ENCODE measurements around the gene CDYL. TPM values are rescaled to one million over a fixed set of nuclear protein-coding genes. Genes with fewer than 3 reads are reported as not detected.
"Not testable (repeated sequence)": the region's sequence is repeated elsewhere in the genome, so short reads cannot be mapped to it uniquely, and the experiment has no call there.

The CDYL gene
- total RNA-seq, 3 donors from 2014 or later (not counting 1 experiment from before 2014, with no cell fraction given), result 81.3 to 101 (median 83.8) TPM

GRCh38 chr6:4849226-4850022, 73.2 kb downstream of the CDYL start:
- Histone ChIP-seq H3K9me3 (ENCODE audit: control insufficient read depth, insufficient read depth, low read length) (no peaks in the 10 kb centered on the region), H3K4me1 (ENCODE audit: control insufficient read depth, insufficient read depth, low read length) (peaks cover 7% of the 10 kb centered on the region), H3K36me3 (ENCODE audit: control insufficient read depth, insufficient read depth, low read length) (no peaks in the 10 kb centered on the region), H3K4me3 (ENCODE audit: low read length) (no peak overlapping the region), H3K27me3 (ENCODE audit: control insufficient read depth, insufficient read depth, low read length) (no peaks in the 10 kb centered on the region), H3K27ac (ENCODE audit: low read length) (no peak overlapping the region)
- TF ChIP-seq CTCF (IDR thresholded peaks at IDR 0.05), result no peak
- whole genome bisulfite sequencing (ENCODE audit: insufficient coverage), result 43% methylated on average over 4 of the region's 4 CpGs
- peak overlapping the region; percentile 19 for H3K4me3 Mint-ChIP-seq
- H3K27ac Mint-ChIP-seq, result peak overlapping the region; percentile 36 to 79
- no peak for DNase-seq
- peak; percentile 36 to 61 (median 53) for ATAC-seq
- H3K4me1 Mint-ChIP-seq, result peaks cover 77 to 80% of the 10 kb centered on the region in 2 donors
- H3K9me3 Mint-ChIP-seq, result no peaks in the 10 kb centered on the region
- intact Hi-C loops (cut with micrococcal nuclease), result no loop called here
- H3K27me3 Mint-ChIP-seq (ENCODE audit: low read depth in 2 of 2), result no peaks in the 10 kb centered on the region
- H3K36me3 Mint-ChIP-seq, result no peaks in the 10 kb centered on the region

DNA sequence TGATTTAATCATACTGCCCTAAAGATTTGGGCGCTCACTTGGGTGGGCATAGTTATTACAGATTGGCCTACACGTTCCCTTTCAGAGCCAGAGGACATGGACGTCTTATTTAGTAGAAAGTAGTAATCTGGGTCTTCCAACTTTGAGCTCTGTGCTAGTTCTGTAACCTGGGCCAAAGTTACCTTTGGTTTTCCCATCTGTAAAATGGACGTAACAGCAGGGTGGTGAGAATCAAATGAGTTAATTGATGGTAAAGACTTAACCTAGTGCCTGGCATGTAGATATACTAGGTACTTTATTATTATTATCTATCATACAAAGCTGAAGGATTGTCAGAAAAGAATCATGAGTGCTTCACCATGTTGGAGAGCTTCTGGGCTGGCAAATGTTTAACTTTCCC, 74.8 kb downstream of the CDYL start:
- no peak for TF ChIP-seq CTCF (IDR thresholded peaks at IDR 0.05)
- Mint-ChIP-seq H3K36me3 (no peaks in the 10 kb centered on the region), H3K27me3 (ENCODE audit: low read depth in 2 of 2) (no peaks in the 10 kb centered on the region), H3K4me3 (no peak overlapping the region), H3K27ac (peak overlapping the region in 1 of 2 donors; percentile 33), H3K4me1 (peaks cover 88% of the 10 kb centered on the region in 2 donors), H3K9me3 (no peaks in the 10 kb centered on the region)
- Histone ChIP-seq H3K4me1 (ENCODE audit: control insufficient read depth, insufficient read depth, low read length) (peaks cover 7% of the 10 kb centered on the region), H3K36me3 (ENCODE audit: control insufficient read depth, insufficient read depth, low read length) (no peaks in the 10 kb centered on the region), H3K9me3 (ENCODE audit: control insufficient read depth, insufficient read depth, low read length) (no peaks in the 10 kb centered on the region), H3K27me3 (ENCODE audit: control insufficient read depth, insufficient read depth, low read length) (no peaks in the 10 kb centered on the region), H3K4me3 (ENCODE audit: low read length) (no peak overlapping the region), H3K27ac (ENCODE audit: low read length) (no peak overlapping the region)
- 96% methylated on average over 3 of the region's 4 CpGs for WGBS (ENCODE audit: insufficient coverage)
- ATAC-seq, result no peak
- no peak for DNase-seq
- intact Hi-C loops (cut with micrococcal nuclease), result no loop called here

DNA sequence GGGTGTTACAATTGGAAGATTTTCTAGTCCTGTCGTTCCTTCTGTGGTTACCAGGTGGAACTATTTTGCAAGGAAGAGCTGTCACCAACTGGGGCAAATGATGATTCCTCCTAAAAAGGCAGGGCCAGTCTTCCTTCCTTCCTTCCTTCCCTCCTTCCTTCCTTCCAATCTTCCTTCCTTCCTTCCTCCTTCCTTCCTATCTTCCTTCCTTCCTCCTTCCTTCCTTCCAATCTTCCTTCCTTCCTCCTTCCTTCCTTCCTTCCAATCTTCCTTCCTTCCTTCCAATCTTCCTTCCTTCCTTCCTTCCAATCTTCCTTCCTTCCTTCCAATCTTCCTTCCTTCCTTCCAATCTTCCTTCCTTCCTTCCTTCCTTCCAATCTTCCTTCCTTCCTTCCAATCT, 76.0 kb downstream of the CDYL start:
- H3K9me3 ChIP-seq (ENCODE audit: control insufficient read depth, insufficient read depth, low read length); H3K4me3 Mint-ChIP-seq; H3K4me1 ChIP-seq (ENCODE audit: control insufficient read depth, insufficient read depth, low read length); ATAC-seq; H3K27me3 ChIP-seq (ENCODE audit: control insufficient read depth, insufficient read depth, low read length); intact Hi-C loops (cut with micrococcal nuclease); H3K9me3 Mint-ChIP-seq; H3K27me3 Mint-ChIP-seq (ENCODE audit: low read depth in 2 of 2); H3K36me3 ChIP-seq (ENCODE audit: control insufficient read depth, insufficient read depth, low read length); H3K4me3 ChIP-seq (ENCODE audit: low read length); H3K36me3 Mint-ChIP-seq; DNase-seq; H3K27ac ChIP-seq (ENCODE audit: low read length): not testable (repeated sequence)
- WGBS (ENCODE audit: insufficient coverage), result 81% methylated on average over 1 of the region's 1 CpG
- H3K27ac Mint-ChIP-seq, result peak overlapping the region; percentile 33 to 53
- H3K4me1 Mint-ChIP-seq, result peaks cover 89 to 92% of the 10 kb centered on the region in 2 donors

DNA sequence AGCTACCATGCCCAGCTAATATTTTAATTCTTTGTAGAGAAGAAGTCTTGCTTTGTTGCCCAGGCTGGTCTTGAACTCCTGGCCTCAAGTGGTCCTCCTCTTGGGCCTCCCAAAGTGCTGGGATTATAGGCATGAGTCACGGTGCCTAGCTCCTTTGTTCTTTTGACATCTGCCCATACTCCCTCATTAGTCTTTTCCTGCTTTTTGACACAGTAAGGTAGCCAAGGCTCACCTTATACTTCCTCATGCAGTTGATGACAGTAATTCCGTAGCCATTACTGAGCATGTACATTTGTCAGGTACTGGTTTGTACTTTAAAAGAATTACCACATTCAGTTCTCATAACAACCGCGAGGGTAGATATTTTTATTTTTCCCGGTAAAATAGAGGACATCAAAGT, 76.7 kb downstream of the CDYL start:
- no peaks in the 10 kb centered on the region for H3K27me3 ChIP-seq (ENCODE audit: control insufficient read depth, insufficient read depth, low read length)
- Mint-ChIP-seq H3K4me1 (peaks cover 93 to 94% of the 10 kb centered on the region in 2 donors), H3K4me3 (no peak overlapping the region), H3K27ac (peak overlapping the region in 1 of 2 donors; percentile 65), H3K27me3 (ENCODE audit: low read depth in 2 of 2) (no peaks in the 10 kb centered on the region), H3K36me3 (no peaks in the 10 kb centered on the region), H3K9me3 (no peaks in the 10 kb centered on the region)
- no peak for TF ChIP-seq CTCF (IDR thresholded peaks at IDR 0.05)
- peaks cover 7% of the 10 kb centered on the region for H3K4me1 ChIP-seq (ENCODE audit: control insufficient read depth, insufficient read depth, low read length)
- WGBS (ENCODE audit: insufficient coverage), result 94% methylated on average over 4 of the region's 5 CpGs
- DNase-seq (no peak), ATAC-seq (no peak)
- H3K9me3 ChIP-seq (ENCODE audit: control insufficient read depth, insufficient read depth, low read length), result no peaks in the 10 kb centered on the region
- intact Hi-C loops (cut with micrococcal nuclease), result no loop called here
- H3K27ac ChIP-seq (ENCODE audit: low read length), result no peak overlapping the region
- no peak overlapping the region for H3K4me3 ChIP-seq (ENCODE audit: low read length)
- H3K36me3 ChIP-seq (ENCODE audit: control insufficient read depth, insufficient read depth, low read length), result no peaks in the 10 kb centered on the region

Data from natural killer cell (primary cell).